GM12878 (cell line): ENCODE data around the gene TRIM67. TPM values are rescaled to one million over a fixed set of nuclear protein-coding genes. Genes with fewer than 3 reads are reported as not detected.

Experiments used
- BMI1 ChIP-seq: fragments of 450-650 bp; IDR thresholded peaks from 2 replicates; pipeline ENCODE4 v1.6.1; 2016; ENCODE audit warnings: mild to moderate bottlenecking, moderate library complexity, borderline replicate concordance
- CTCF ChIP-seq, 3 experiments: IDR thresholded peaks in 2 of 3; conservative IDR thresholded peaks in 1 of 3; 2 replicates each; pipeline ENCODE4 v1.5.1; 2011; ENCODE audit warnings: low read depth in 3 of 3, low read length in 3 of 3, mild to moderate bottlenecking in 3 of 3, control low read depth in 2 of 3, moderate library complexity in 2 of 3, inconsistent platforms in 1 of 3, mixed read lengths in 1 of 3; ENCODE audit not compliant: control insufficient read depth in 2 of 3, insufficient read depth in 1 of 3; ENCODE audit errors: extremely low read depth in 1 of 3
- NR2F1 ChIP-seq: fragments of 450-650 bp; conservative IDR thresholded peaks from 2 replicates; pipeline ENCODE4 v1.6.1; 2017; ENCODE audit warnings: mild to moderate bottlenecking
- POLR2A ChIP-seq: IDR thresholded peaks from 2 replicates; pipeline ENCODE4 v1.6.1; 2011; ENCODE audit warnings: low read depth, mild to moderate bottlenecking, low read length
- SUPT20H ChIP-seq: IDR thresholded peaks from 2 replicates; pipeline ENCODE4 v1.6.1; 2011; ENCODE audit warnings: low read depth, mild to moderate bottlenecking, low read length, moderate library complexity, borderline replicate concordance; ENCODE audit not compliant: control insufficient read depth
- ZBTB11 ChIP-seq: fragments of 450-650 bp; formaldehyde crosslinking; IDR thresholded peaks from 2 replicates; pipeline ENCODE4 v1.5.0; 2022; ENCODE audit warnings: mild to moderate bottlenecking, missing genetic modification characterization
- polyA plus RNA-seq, 11 experiments: library from polyadenylated mRNA; depleted of rRNA in 4 of 11; unstranded in 6 of 11; stranded (reverse) in 5 of 11; fragments of >200 nt; fragmentation: Nextera tagmentation in 4 of 11; fragmentation: Illumina TruSeq in 1 of 11; extraction: Ambion mirVana in 4 of 11; extraction: Trizol in 1 of 11; gene quantifications; 1 replicate in 1 of 11; 2 replicates in 10 of 11; pipeline versions ENCODE4 v1.2.1 to v1.2.3, GENCODE V29; 2011 to 2016; ENCODE audit warnings: inconsistent platforms in 2 of 11, missing spikeins in 2 of 11, low read depth in 1 of 11
- total RNA-seq, 4 experiments: library from RNA; depleted of rRNA in 3 of 4; stranded (reverse); fragments of >200 nt in 3 of 4; fragmentation: Illumina TruSeq in 1 of 4; extraction: Trizol in 1 of 4; gene quantifications; 2 replicates each; pipeline versions ENCODE4 v1.2.1 to v1.2.3, GENCODE V29; 2013 to 2021

The TRIM67 gene
- total and polyA plus RNA-seq, 10 of the 15 experiments (the other 5 are each of a cell fraction or from before 2014, with no cell fraction given): under 0.01 to 0.01 TPM; not detected in 8

DNA sequence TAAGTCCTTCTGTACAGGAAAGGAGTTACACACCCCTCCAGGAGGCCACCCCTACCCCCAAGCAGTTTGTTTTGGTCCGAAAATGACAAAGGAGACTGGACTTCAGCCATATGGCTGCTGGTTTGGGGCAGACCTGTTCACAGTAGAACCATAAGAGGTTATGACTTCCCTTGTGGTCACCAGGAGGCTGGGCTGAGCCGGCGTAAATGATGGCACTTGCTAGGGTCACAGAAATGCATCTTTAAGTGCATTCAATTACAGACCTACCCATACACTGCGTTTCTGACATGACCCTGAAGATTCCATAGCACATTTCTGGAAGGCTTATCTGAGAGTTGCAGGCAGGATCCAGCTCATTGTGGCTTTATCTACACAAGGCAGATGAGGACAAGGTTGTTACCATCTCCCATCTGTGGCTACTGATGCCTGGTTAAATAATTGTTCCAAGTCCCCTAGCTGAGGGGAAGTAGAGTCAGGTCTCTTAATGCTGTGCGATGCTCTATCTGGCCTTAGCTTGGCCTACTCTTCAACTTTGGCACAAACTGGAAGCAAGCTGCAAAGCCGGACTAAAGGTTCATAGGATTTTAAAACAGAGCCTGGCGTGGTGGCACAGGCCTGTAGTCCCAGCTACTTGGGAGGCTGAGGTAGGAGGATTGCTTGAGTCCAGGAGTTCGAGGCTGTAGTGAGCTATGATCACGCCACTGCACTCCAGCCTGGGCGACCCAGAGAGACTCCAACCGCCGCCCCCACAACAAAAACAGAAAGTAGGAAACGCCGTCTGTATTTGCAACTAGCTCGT lies 1.7 kb upstream of the TRIM67 start (continued):
- TF ChIP-seq CTCF (IDR thresholded peaks at IDR 0.05 in 2 of 3, conservative IDR thresholded peaks at IDR 0.05 in 1 of 3; ENCODE audit: control insufficient read depth in 2 of 3, extremely low read depth in 1 of 3, insufficient read depth in 1 of 3, low read depth in 3 of 3, low read length in 3 of 3): no peak
- TF ChIP-seq POLR2A: no peak
- TF ChIP-seq ZBTB11 (CRISPR knock-in tag): no peak
- TF ChIP-seq NR2F1: no peak
- no peak for TF ChIP-seq SUPT20H
- TF ChIP-seq BMI1: no peak
- TF ChIP-seq, all 136 proteins: peak for 0
